Suppressor macrophage treated with lipopolysaccharide for 1 hour (primary cell): ENCODE data around the gene PRKAG2.

Source experiments
- DNase-seq, 3 donors: peaks; one replicate each; pipeline ENCODE4 v3.0.0-alpha.2; 2020 to 2022

Gene PRKAG2

GRCh38 chr7:151900591-151900985, 23.7 kb upstream of the PRKAG2 start:
- DNase-seq = no peak

- DNase-seq = no peak
These were observed 22.8 kb upstream of the PRKAG2 start for GRCh38 chr7:151899513-151900360.

DNA sequence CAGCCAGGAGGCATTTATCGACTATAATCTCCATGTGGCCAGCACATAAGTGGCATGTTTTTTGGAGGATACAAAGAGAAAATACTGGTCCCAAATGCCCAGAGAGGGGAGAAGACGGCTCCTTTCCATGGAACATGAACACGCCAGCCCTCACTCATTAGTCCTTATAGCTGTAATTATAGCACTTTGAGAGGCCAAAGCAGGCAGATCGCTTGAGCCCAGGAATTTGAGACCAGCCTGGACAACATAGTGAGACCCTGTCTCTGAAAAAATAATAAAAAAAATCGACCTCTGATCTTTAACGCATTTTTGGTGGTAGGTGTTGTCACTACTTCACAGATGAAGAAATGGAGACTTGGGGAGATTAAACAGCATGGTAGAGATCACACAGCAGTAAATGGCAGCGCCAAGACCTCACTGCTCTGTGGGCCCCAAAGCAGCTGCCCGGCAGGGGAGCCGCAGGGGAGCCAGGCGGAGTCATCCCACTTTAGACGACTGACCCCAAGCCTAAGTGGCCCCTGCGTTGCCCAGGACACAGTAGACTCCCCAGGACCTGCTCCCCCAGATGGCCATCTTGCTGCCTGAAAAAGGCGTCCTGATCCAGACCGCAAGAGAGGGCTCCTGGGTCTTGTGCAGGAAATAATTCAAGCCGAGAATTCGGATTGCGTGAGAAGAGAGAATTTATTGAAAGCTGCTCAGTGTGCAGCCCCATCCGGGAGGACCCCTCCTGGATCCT, 21.2 kb upstream of the PRKAG2 start:
- no peak for DNase-seq

- no peak for DNase-seq
These were observed 20.3 kb upstream of the PRKAG2 start for GRCh38 chr7:151897161-151897731.

GRCh38 chr7:151896486-151896885, 19.6 kb upstream of the PRKAG2 start:
- DNase-seq = no peak

- DNase-seq = peak in 1 of 3 donors; percentile 35
These were observed 19.2 kb upstream of the PRKAG2 start for GRCh38 chr7:151896086-151896485.

DNA sequence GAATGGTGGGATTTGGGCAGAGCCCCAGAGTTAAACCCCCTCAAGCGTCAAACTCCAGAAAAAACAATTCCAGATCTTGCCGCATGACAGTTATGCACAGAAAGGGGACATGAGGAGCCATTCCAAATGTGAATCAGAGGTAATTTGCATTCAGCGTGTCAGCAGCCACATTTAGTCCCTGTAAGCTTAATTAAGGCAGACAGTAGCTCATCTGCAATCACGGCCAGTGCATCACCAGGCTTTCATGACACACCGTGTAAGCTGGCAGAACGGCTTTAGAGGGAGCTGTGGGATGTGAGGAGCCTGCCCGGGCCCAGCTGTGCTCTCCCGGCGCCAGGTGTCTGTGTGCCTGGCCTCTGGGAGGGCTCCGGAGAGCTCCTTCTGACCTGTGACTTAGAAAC, 18.7 kb upstream of the PRKAG2 start:
- peak in 2 of 3 donors; percentile 34 to 39 for DNase-seq

DNA sequence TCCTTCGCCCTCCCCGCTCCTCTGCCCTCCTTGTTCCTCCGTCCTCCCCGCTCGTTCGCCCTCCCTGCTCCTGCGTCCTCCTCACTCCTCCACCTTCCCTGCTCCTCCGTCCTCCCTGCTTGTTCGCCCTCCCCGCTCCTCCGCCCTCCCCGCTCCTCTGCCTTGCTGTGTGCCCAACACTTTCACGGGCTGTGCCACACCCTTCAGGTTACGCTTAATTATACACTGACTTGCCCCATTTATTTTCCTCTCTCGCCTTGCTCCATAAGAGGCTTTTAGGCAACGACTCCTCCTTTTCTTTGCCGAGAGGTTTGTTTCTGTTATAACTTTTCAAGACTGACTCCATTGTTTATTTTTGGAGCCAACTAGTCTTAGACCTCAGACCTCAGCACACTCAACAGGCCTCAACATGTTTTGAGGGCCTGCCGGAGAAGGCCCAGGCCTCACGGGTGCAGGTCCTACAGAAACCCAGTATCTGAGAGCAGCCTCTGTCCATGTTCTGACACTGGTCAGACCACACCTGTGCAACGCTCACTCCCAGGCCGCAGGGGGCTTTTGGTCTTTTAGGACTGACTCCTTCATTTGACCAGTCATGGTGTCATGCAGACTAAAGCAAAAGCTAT, 18.2 kb upstream of the PRKAG2 start:
- no peak for DNase-seq

DNA sequence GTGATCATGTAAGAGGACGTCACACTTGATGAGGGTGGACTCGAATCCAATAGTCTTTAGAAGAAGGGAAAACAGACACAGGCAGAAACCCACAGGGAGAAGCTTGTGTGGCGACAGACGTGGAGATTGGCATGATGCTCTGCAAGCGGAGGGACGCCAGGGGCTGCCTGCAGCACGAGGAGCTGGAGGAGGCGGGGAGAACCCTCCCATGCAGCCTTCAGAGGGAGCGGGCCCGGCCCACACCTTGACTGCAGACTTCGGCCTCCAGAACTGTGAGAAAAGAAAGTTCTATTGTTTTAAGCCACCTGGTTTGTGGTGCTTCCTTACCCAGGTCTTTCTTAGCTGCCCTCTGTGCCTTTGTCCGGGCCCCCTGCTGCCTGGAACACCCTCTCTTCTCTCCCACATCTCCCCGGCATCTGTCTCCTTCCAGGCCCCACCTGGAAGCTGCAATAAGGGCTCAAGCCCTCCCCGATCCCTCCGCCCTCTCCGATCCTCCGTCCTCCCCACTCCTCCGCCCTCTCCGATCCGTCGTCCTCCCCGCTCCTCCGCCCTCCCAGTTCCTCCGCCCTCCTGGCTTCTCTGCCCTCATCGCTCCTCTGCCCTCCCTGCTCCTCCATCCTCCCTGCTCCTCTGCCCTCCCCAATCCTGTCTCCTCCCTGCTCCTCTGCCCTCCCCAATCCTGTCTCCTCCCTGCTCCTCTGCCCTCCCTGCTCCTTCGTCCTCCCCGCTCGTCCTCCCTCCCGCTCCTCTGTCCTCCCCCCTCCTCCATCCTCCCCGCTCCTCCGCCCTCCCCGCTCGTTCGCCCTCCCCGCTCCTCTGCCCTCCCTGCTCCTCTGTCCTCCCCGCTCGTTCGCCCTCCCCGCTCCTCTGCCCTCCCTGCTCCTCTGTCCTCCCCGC, 17.4 kb upstream of the PRKAG2 start:
- no peak for DNase-seq

GRCh38 chr7:151893405-151893923, 16.5 kb upstream of the PRKAG2 start:
- no peak for DNase-seq

- DNase-seq = no peak
These were observed 14.8 kb upstream of the PRKAG2 start for GRCh38 chr7:151891753-151892152.

- DNase-seq = no peak
These were observed 14.3 kb upstream of the PRKAG2 start for GRCh38 chr7:151891182-151891581.

DNA sequence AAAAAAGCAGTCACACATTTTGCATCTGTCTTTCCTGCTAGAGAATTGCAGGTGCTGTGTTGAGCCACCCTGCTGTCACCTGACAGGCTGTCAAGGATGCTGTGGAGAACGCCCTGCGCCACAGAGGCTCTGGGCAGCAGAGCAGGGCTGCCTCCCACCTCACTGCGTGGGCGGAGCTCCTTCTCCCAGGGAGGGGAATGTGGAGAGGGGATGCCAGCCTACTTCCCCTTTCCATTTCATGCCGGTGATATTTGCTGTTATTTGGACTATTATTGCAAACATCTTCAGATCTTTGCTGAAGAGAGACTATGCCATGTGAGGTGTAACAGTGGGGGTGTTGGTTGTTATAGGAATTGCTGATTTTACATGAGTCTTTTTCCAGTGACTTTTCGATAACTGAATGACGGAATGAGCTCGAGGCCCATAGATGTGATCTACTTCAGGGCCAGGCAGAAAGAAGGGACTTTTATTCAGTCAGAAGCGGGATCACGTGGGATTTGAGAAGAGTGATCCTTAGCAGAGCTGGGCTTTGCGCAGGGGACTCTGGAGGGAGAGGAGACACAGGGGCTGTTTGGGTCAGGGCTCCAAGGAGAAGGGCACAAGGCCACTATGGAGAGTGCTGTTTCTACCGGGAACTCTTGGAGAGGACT, 13.6 kb upstream of the PRKAG2 start:
- peak; percentile 84 to 89 (median 85) for DNase-seq

- no peak for DNase-seq
These were observed 12.8 kb upstream of the PRKAG2 start for GRCh38 chr7:151889406-151890354.

- no peak for DNase-seq
These were observed 11.5 kb upstream of the PRKAG2 start for GRCh38 chr7:151888079-151889067.

- no peak for DNase-seq
These were observed 9.9 kb upstream of the PRKAG2 start for GRCh38 chr7:151886783-151887182.

DNA sequence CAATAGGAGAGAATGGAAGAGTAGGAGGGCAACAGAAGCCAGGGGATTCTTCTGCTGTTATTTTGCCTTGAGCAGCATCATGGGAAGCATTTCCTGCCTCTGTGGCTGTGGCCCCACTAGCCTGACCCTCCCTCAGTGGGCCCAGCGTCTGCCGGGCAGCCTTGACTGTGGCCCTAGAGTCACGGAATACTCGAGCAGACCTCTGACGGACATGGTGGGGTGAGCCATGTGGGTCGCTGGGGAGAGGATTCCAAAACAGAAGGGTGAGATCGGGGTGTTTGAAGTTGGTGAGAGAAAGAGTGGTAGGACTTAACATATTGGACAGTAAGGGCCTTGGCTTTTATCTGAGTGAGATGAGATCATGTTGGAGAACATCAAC, 8.3 kb upstream of the PRKAG2 start:
- no peak for DNase-seq

GRCh38 chr7:151884312-151885201, 7.6 kb upstream of the PRKAG2 start:
- DNase-seq = no peak
